GM18511 (cell line): ENCODE data around the gene FAHD2A.
A peak's percentile ranks its signal among the peaks of the same experiment; 100 is the strongest.
"Not testable (repeated sequence)": the region's sequence is repeated elsewhere in the genome, so short reads cannot be mapped to it uniquely, and the experiment has no call there.

ENCODE experiments used
- ATAC-seq: cut with Tn5 transposase; IDR thresholded peaks from one replicate; pipeline ENCODE4 v1.9.1; 2021; ENCODE audit warnings: mild to moderate bottlenecking, moderate library complexity; ENCODE audit not compliant: unreplicated experiment

The FAHD2A gene

GRCh38 chr2:95389245-95390119, 13.0 kb upstream of the FAHD2A start:
- peak; percentile 78 for ATAC-seq

GRCh38 chr2:95390272-95390880, 12.1 kb upstream of the FAHD2A start:
- ATAC-seq: no peak

- ATAC-seq: no peak
Measured at GRCh38 chr2:95390881-95391321, 11.6 kb upstream of the FAHD2A start.

GRCh38 chr2:95391641-95392310, 10.7 kb upstream of the FAHD2A start:
- no peak for ATAC-seq

GRCh38 chr2:95392320-95392719, 10.2 kb upstream of the FAHD2A start:
- no peak for ATAC-seq

GRCh38 chr2:95392730-95393455, 9.6 kb upstream of the FAHD2A start:
- no peak for ATAC-seq

GRCh38 chr2:95393901-95394300, 8.6 kb upstream of the FAHD2A start:
- no peak for ATAC-seq

- ATAC-seq: no peak
Measured at GRCh38 chr2:95399061-95399460, 3.4 kb upstream of the FAHD2A start.

GRCh38 chr2:95401480-95401879, 1.0 kb upstream of the FAHD2A start:
- ATAC-seq: no peak

- peak; percentile 38 for ATAC-seq
Measured at GRCh38 chr2:95402004-95402369, 521 bp upstream of the FAHD2A start.

- peak; percentile 39 for ATAC-seq
Measured at GRCh38 chr2:95403204-95403721, 755 bp downstream of the FAHD2A start.

GRCh38 chr2:95403824-95404223, 1.3 kb downstream of the FAHD2A start:
- ATAC-seq: not testable (repeated sequence)

- ATAC-seq: not testable (repeated sequence)
Measured at GRCh38 chr2:95404676-95405075, 2.2 kb downstream of the FAHD2A start.

GRCh38 chr2:95411239-95411638, 8.7 kb downstream of the FAHD2A start:
- ATAC-seq: not testable (repeated sequence)

GRCh38 chr2:95414015-95414594, 11.6 kb downstream of the FAHD2A start:
- ATAC-seq: peak; percentile 95

- not testable (repeated sequence) for ATAC-seq
Measured at GRCh38 chr2:95415138-95415537, 12.6 kb downstream of the FAHD2A start.

- ATAC-seq: not testable (repeated sequence)
Measured at GRCh38 chr2:95415561-95415960, 13.1 kb downstream of the FAHD2A start.

- not testable (repeated sequence) for ATAC-seq
Measured at GRCh38 chr2:95427196-95427867, 24.8 kb downstream of the FAHD2A start.

- ATAC-seq: not testable (repeated sequence)
Measured at GRCh38 chr2:95429748-95430467, 27.4 kb downstream of the FAHD2A start.
